Natural killer cell (primary cell): ENCODE measurements around the gene GCNA. TPM values are rescaled to one million over a fixed set of nuclear protein-coding genes. Genes with fewer than 3 reads are reported as not detected.
"Not testable (repeated sequence)": the region's sequence is repeated elsewhere in the genome, so short reads cannot be mapped to it uniquely, and the experiment has no call there.

ENCODE experiments used
- ATAC-seq, 3 donors: fragments of 150-1000 bp in 2 of 3; fragments of 200-7000 bp in 1 of 3; cut with Tn5 transposase; 1 replicate in 1 of 3; 2 replicates in 2 of 3; pipeline ENCODE4 v1.10.0; 2021; ENCODE audit warnings: mild to moderate bottlenecking in 2 of 3, moderate library complexity in 2 of 3
- DNase-seq, 2 donors: peaks; one replicate each; pipeline versions ENCODE4 v3.0.0 to v3.0.0-alpha.2; 2013 to 2021; ENCODE audit warnings: mixed read lengths in 1 of 2
- H3K27ac ChIP-seq: one replicate; pipeline ENCODE4 v1.5.1; 2013; ENCODE audit warnings: mild to moderate bottlenecking, low read length
- H3K27me3 ChIP-seq: one replicate; pipeline ENCODE4 v1.6.1; 2013; ENCODE audit warnings: low read length; ENCODE audit not compliant: control insufficient read depth, insufficient read depth
- H3K36me3 ChIP-seq: one replicate; pipeline ENCODE4 v1.6.1; 2013; ENCODE audit warnings: low read length; ENCODE audit not compliant: control insufficient read depth, insufficient read depth
- H3K4me1 ChIP-seq: one replicate; pipeline ENCODE4 v1.6.1; 2013; ENCODE audit warnings: low read length; ENCODE audit not compliant: control insufficient read depth, insufficient read depth
- H3K4me3 ChIP-seq: one replicate; pipeline ENCODE4 v1.5.1; 2013; ENCODE audit warnings: low read length
- H3K9me3 ChIP-seq: one replicate; pipeline ENCODE4 v1.6.1; 2013; ENCODE audit warnings: low read length; ENCODE audit not compliant: control insufficient read depth, insufficient read depth
- H3K27ac Mint-ChIP-seq, 2 donors: one replicate each; pipeline ENCODE4 v1.8.0; 2022; ENCODE audit warnings: mild to moderate bottlenecking in 2 of 2, mixed read lengths in 2 of 2, moderate library complexity in 1 of 2
- H3K27me3 Mint-ChIP-seq, 2 donors: one replicate each; pipeline ENCODE4 v1.8.0; 2022; ENCODE audit warnings: low read depth in 2 of 2, mixed read lengths in 2 of 2
- H3K36me3 Mint-ChIP-seq: one replicate; pipeline ENCODE4 v1.8.0; 2022; ENCODE audit warnings: mixed read lengths
- H3K4me1 Mint-ChIP-seq, 2 donors: one replicate each; pipeline ENCODE4 v1.8.0; 2022; ENCODE audit warnings: mixed read lengths in 2 of 2
- H3K4me3 Mint-ChIP-seq: one replicate; pipeline ENCODE4 v1.8.0; 2022; ENCODE audit warnings: mild to moderate bottlenecking, moderate library complexity, mixed read lengths
- H3K9me3 Mint-ChIP-seq, 2 donors: one replicate each; pipeline ENCODE4 v1.8.0; 2022; ENCODE audit warnings: mixed read lengths in 2 of 2
- CTCF ChIP-seq: fragments of 200-600 bp; IDR thresholded peaks from one replicate; pipeline ENCODE4 v1.8.0; 2022; ENCODE audit warnings: antibody characterized with exemption
- WGBS: methylation state at CpG from one replicate; pipeline ENCODE4 v1.1.7; 2013; ENCODE audit warnings: missing lambda C conversion rate; ENCODE audit not compliant: insufficient coverage; 5-methylcytosine and 5-hydroxymethylcytosine counted together
- intact Hi-C: fragments of 100-400 bp; cut with micrococcal nuclease; formaldehyde crosslinking; loops from one replicate; pipeline ENCODE4 v1.14.2; 2022
- total RNA-seq, 4 donors: library from RNA; stranded (reverse); fragments of 120-200 nt in 1 of 4; gene quantifications; one replicate each; pipeline versions ENCODE4 v1.2.3 to v1.2.4, GENCODE V29; 2013 to 2022

Gene GCNA
- total RNA-seq, 3 donors from 2014 or later (not counting 1 experiment from before 2014, with no cell fraction given): 3.6 to 4.5 (median 3.7) TPM

GRCh38 chrX:71660562-71661416 is 82.6 kb downstream of the GCNA start:
- Mint-ChIP-seq H3K36me3 (no peaks in the 10 kb centered on the region), H3K27me3 (peaks cover 0 to 8% of the 10 kb centered on the region in 2 donors), H3K9me3 (no peaks in the 10 kb centered on the region), H3K4me3 (no peak overlapping the region), H3K4me1 (peaks cover 20 to 24% of the 10 kb centered on the region in 2 donors), H3K27ac (no peak overlapping the region)
- TF ChIP-seq CTCF: no peak
- no peak overlapping the region for H3K4me3 ChIP-seq
- ATAC-seq: peak in 2 of 3 donors; percentile 44 to 54
- no peak overlapping the region for H3K27ac ChIP-seq
- peaks cover 30% of the 10 kb centered on the region for H3K4me1 ChIP-seq
- H3K9me3 ChIP-seq: no peaks in the 10 kb centered on the region
- DNase-seq: no peak
- intact Hi-C loops: no loop called here
- no peaks in the 10 kb centered on the region for H3K27me3 ChIP-seq
- 80% methylated on average over 10 of the region's 22 CpGs for WGBS
- no peaks in the 10 kb centered on the region for H3K36me3 ChIP-seq

- TF ChIP-seq CTCF: no peak
- no peaks in the 10 kb centered on the region for H3K9me3 ChIP-seq
- no peak overlapping the region for H3K27ac ChIP-seq
- intact Hi-C loops: no loop called here
- no peaks in the 10 kb centered on the region for H3K27me3 ChIP-seq
- H3K36me3 ChIP-seq: no peaks in the 10 kb centered on the region
- Mint-ChIP-seq H3K27ac (peak overlapping the region; percentile 63 to 83), H3K27me3 (no peaks in the 10 kb centered on the region), H3K4me1 (peaks cover 20 to 24% of the 10 kb centered on the region in 2 donors), H3K4me3 (no peak overlapping the region), H3K9me3 (no peaks in the 10 kb centered on the region), H3K36me3 (no peaks in the 10 kb centered on the region)
- DNase-seq (no peak), ATAC-seq (no peak)
- no peak overlapping the region for H3K4me3 ChIP-seq
- over 99% methylated on average over 12 of the region's 12 CpGs for WGBS
- H3K4me1 ChIP-seq: peaks cover 30% of the 10 kb centered on the region
Measured at GRCh38 chrX:71661919-71662318, 83.7 kb downstream of the GCNA start.

GRCh38 chrX:71662654-71663053 is 84.4 kb downstream of the GCNA start:
- Mint-ChIP-seq H3K27ac (peak overlapping the region; percentile 63 to 83), H3K4me3 (peak overlapping the region; percentile 64), H3K4me1 (peaks cover 20 to 24% of the 10 kb centered on the region in 2 donors)
- H3K36me3 Mint-ChIP-seq, H3K9me3 Mint-ChIP-seq, H3K27me3 Mint-ChIP-seq, H3K27me3 ChIP-seq, H3K36me3 ChIP-seq, intact Hi-C loops, H3K9me3 ChIP-seq, H3K4me3 ChIP-seq: not testable (repeated sequence)
- peaks cover 30% of the 10 kb centered on the region for H3K4me1 ChIP-seq
- WGBS: 5% methylated on average over 8 of the region's 11 CpGs
- ATAC-seq (peak in 2 of 3 donors; percentile 41 to 57), DNase-seq (peak in 1 of 2 donors; percentile 38)
- H3K27ac ChIP-seq: peak overlapping the region; percentile 19

Other genes starting within 250 kb of the GCNA start
- 10 to 100 TPM; 89.5 to 94.5 (median 94.2) TPM for gene TAF1, start 212.1 kb upstream of the GCNA start, total RNA-seq
- 100 to 1,000 TPM; 489 to 721 (median 542) TPM for gene OGT, start 45.3 kb upstream of the GCNA start, total RNA-seq
- 10 to 100 TPM in 2 of 3 donors, 1 to 10 TPM in 1; 8.7 to 15.9 (median 13.7) TPM for gene CXCR3, start 40.1 kb downstream of the GCNA start, total RNA-seq
- gene CXorf49, start 139.8 kb downstream of the GCNA start, total RNA-seq: not detected
- not detected for gene CXorf49B, start 184.9 kb downstream of the GCNA start, total RNA-seq